Astrocyte (in vitro differentiated cells and primary cell): Measurements from ENCODE around the gene UNG.

ENCODE experiments used
- CTCF ChIP-seq: IDR thresholded peaks from 2 replicates; pipeline ENCODE4 v1.5.1; 2011; ENCODE audit warnings: low read depth, mild to moderate bottlenecking, inconsistent platforms, low read length, moderate library complexity; ENCODE audit not compliant: insufficient read depth
- EZH2 ChIP-seq: IDR thresholded peaks from 2 replicates; pipeline ENCODE4 v1.6.1; 2012; ENCODE audit warnings: mild to moderate bottlenecking, low read length, inconsistent platforms; ENCODE audit not compliant: insufficient read depth

GRCh38 chr12:109153821-109154441 is 56.5 kb downstream of the UNG start:
- TF ChIP-seq CTCF (no peak), EZH2 (no peak)
